BJ (cell line): ENCODE results near the gene ZMPSTE24. TPM values are rescaled to one million over a fixed set of nuclear protein-coding genes. Genes with fewer than 3 reads are reported as not detected.

Experiments
- CTCF ChIA-PET: fragments of 350-600 bp; formaldehyde crosslinking; extraction: SDS; loops from one replicate; lab custom pipeline; 2021; ENCODE audit warnings: antibody characterized with exemption, inconsistent platforms; lab: Yijun Ruan, JAX
- POLR2A ChIA-PET: fragments of 300-600 bp; sonication (Branson Sonifier 250); formaldehyde crosslinking; extraction: SDS; loops from one replicate; lab custom pipeline; 2021; ENCODE audit warnings: antibody characterized with exemption; lab: Charles Lee
- DNase-seq: peaks from one replicate; pipeline ENCODE4 v3.0.0-alpha.2; 2011; ENCODE audit warnings: low read depth
- H3K27me3 ChIP-seq: 2 replicates; pipeline ENCODE4 v1.6.0; 2011; ENCODE audit warnings: low read length; ENCODE audit not compliant: control insufficient read depth, insufficient read depth
- H3K36me3 ChIP-seq: 2 replicates; pipeline ENCODE4 v1.5.1; 2011; ENCODE audit warnings: low read length; ENCODE audit not compliant: control insufficient read depth, insufficient read depth
- H3K4me3 ChIP-seq: 2 replicates; pipeline ENCODE4 v1.5.1; 2011; ENCODE audit warnings: low read depth, mild to moderate bottlenecking, control low read depth, low read length
- CTCF ChIP-seq: IDR thresholded peaks from 2 replicates; pipeline ENCODE4 v1.5.1; 2011; ENCODE audit warnings: low read depth, mild to moderate bottlenecking, control low read depth, inconsistent platforms, low read length, moderate library complexity; ENCODE audit not compliant: insufficient read depth
- polyA plus RNA-seq: library from polyadenylated mRNA; depleted of rRNA; stranded (reverse); fragments of >200 nt; gene quantifications from 2 replicates; pipeline ENCODE4 v1.2.3, GENCODE V29; 2011

Gene ZMPSTE24
- polyA plus RNA-seq, 1 experiment = 16.5 TPM

- no peak for TF ChIP-seq CTCF
- POLR2A ChIA-PET = interaction anchor here (0.6 kb wide), 1 partner anchor 9 kb away, joined by 5 read pairs; no protein-coding TSS in a partner anchor
- peaks cover 3% of the 10 kb centered on the region for H3K36me3 ChIP-seq
- peak; percentile 6 for DNase-seq
- H3K4me3 ChIP-seq = peak overlapping the region; percentile 87
- CTCF ChIA-PET = interaction anchor here (0.6 to 1.1 kb wide), 2 partner anchors 10 to 113 kb away, joined by 3 read pairs; partner anchors contain the start of gene TMCO2
- H3K27me3 ChIP-seq = no peaks in the 10 kb centered on the region
Measured at GRCh38 chr1:40257313-40257687, 736 bp upstream of the ZMPSTE24 start.

- H3K27me3 ChIP-seq = no peaks in the 10 kb centered on the region
- no peak for DNase-seq
- ChIA-PET POLR2A (no interaction called here), CTCF (no interaction called here)
- peak overlapping the region; percentile 87 for H3K4me3 ChIP-seq
- H3K36me3 ChIP-seq = peaks cover 6% of the 10 kb centered on the region
- TF ChIP-seq CTCF = no peak
Measured at GRCh38 chr1:40258445-40258769, 371 bp downstream of the ZMPSTE24 start.

GRCh38 chr1:40264354-40264781 is 6.3 kb downstream of the ZMPSTE24 start:
- H3K4me3 ChIP-seq = no peak overlapping the region
- DNase-seq = no peak
- H3K36me3 ChIP-seq = peaks cover 12% of the 10 kb centered on the region
- ChIA-PET CTCF (interaction anchor here (2.2 kb wide), 1 partner anchor 140 kb away, joined by 4 read pairs; no protein-coding TSS in a partner anchor), POLR2A (no interaction called here)
- no peaks in the 10 kb centered on the region for H3K27me3 ChIP-seq
- no peak for TF ChIP-seq CTCF

GRCh38 chr1:40265298-40265697 is 7.3 kb downstream of the ZMPSTE24 start:
- Histone ChIP-seq H3K36me3 (peaks cover 12% of the 10 kb centered on the region), H3K27me3 (no peaks in the 10 kb centered on the region), H3K4me3 (no peak overlapping the region)
- POLR2A ChIA-PET = no interaction called here
- no peak for TF ChIP-seq CTCF
- no peak for DNase-seq
- CTCF ChIA-PET = interaction anchor here (2.2 kb wide), 1 partner anchor 139 kb away, joined by 4 read pairs; no protein-coding TSS in a partner anchor

GRCh38 chr1:40265919-40266318 is 7.9 kb downstream of the ZMPSTE24 start:
- no peaks in the 10 kb centered on the region for H3K27me3 ChIP-seq
- no peak for TF ChIP-seq CTCF
- peaks cover 12% of the 10 kb centered on the region for H3K36me3 ChIP-seq
- no peak overlapping the region for H3K4me3 ChIP-seq
- no peak for DNase-seq
- ChIA-PET POLR2A (interaction anchor here (0.7 kb wide), 1 partner anchor 8 kb away, joined by 5 read pairs; no protein-coding TSS in a partner anchor), CTCF (interaction anchor here (2.2 kb wide), 1 partner anchor 139 kb away, joined by 4 read pairs; no protein-coding TSS in a partner anchor)
